HG03280 (cell line): ENCODE results near the gene CDH20.
"Not testable (repeated sequence)": the region's sequence is repeated elsewhere in the genome, so short reads cannot be mapped to it uniquely, and the experiment has no call there.

Experiments used
- ATAC-seq: cut with Tn5 transposase; IDR thresholded peaks from one replicate; pipeline ENCODE4 v1.9.1; 2021; ENCODE audit warnings: mild to moderate bottlenecking, moderate library complexity; ENCODE audit not compliant: unreplicated experiment

Gene CDH20

GRCh38 chr18:61340148-61340547 lies 6.9 kb downstream of the CDH20 start:
- ATAC-seq = no peak

GRCh38 chr18:61348230-61348629 lies 15.0 kb downstream of the CDH20 start:
- ATAC-seq = no peak

DNA sequence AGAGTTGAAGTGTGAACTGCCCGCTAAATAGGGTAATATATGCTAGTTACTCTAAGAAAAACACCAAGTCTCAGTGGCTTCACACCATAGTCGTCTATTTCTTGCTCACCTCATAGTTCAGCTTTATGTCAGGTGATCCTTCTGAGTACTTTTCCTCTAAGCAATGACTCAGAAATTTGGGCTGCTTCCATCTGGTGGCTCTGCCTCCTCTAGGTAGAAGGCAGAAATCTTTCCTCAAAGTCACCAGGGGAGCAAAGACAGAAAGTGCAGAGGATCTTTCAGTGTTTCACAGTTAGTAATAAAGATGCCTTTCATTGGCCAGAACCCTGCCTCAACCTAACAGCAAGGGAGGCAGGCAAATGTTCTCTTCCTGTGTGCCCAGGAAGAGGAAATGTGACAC lies 17.3 kb downstream of the CDH20 start:
- ATAC-seq = no peak

GRCh38 chr18:61352059-61352458 lies 18.8 kb downstream of the CDH20 start:
- no peak for ATAC-seq

- ATAC-seq = no peak
Measured at GRCh38 chr18:61352611-61353010, 19.4 kb downstream of the CDH20 start.

DNA sequence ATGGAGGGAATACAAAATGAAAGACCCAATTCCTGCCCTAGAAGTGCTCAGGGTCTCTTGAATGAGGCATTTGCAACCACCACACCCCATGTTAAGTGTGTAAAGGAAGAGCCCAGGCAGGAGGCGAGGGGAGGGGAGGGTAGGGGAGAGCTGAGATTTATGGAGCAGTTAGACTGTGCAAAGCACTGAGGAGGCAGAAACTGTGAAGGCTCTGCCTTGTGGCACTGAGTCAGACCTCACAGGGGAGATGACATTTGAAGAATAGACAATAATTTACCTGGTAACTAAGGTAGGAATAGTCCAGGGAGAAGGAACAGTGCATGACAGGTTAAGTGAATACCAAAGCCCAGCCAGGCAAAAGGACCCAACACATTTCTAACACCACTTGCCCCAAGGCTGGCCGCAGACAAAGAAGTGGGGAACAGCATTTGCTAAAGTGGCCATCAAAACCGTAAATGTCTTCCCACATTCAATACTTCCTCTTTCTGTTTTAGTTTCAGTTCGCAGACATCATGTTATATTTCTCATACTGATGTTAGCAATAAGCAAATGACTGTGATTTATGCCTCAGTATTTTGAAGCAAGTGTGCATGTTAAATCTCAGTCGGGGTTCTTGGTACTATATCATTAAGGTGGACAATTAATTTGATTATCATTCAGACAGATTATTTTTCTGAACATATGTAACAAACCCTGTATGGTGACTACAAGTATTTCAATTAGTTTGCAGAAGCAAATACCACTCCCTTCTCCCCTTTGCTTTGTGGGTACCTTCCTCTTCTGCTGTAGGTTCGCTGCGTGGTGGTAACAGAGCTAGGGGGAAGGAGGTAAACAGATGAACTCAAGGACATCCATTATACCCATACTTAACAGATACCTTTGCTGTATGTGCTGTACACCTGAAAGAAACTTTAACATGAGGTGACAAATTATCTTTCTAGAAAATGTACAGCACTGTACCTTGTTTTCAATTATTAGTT lies 27.5 kb downstream of the CDH20 start:
- peak; percentile 87 for ATAC-seq

DNA sequence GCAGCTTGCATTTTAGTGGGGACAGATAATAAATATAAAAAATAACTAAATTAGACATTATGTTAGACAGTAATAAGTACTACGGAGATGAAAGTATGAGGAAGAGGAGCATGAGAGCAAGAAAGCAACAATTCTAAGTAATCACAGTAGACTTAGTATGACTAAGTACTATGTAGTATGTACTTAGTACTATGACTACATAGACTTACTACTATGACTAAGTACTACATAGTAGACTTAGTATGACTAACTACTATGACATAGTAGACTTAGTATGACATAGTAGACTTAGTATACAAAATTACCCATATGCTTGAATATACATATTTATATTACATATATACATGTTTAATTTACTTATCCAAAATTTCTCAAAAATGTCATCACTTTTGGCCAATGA lies 29.3 kb downstream of the CDH20 start:
- ATAC-seq = no peak

DNA sequence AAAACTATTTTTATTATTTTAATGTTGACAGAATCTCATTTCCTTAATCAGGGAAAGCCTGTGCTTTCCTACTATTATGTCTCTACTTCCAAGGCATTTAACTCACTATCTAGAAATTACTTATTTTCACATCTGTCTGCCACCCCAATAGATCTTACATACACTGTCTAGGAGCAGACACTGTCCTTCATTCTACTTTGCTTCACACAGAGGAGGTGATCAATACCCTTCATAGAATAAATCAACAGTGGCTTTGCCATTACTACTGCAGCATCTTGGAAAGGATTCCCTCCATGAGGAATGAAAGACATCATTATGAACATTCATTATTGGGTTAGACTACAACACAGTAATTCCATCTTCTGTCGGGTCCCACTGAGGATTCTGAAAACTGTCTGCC lies 31.7 kb downstream of the CDH20 start:
- no peak for ATAC-seq

DNA sequence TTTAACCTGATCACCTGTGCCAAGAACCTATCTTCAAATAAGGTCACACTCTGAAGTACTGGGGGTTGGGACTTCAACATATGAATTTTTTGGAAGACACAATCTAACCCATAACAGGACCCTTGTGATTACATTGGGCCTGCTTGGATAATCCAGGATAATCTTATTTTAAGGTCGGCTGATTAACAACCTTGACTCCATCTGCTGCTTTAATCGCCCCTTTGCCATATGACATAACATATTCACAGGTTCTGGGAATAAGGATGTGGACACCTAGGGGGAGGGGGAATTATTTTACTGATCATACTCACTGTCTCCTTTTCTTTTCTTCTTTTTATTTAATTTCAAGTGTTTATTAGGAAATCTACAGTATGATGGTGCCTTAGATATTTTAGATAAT lies 34.8 kb downstream of the CDH20 start:
- ATAC-seq = no peak

DNA sequence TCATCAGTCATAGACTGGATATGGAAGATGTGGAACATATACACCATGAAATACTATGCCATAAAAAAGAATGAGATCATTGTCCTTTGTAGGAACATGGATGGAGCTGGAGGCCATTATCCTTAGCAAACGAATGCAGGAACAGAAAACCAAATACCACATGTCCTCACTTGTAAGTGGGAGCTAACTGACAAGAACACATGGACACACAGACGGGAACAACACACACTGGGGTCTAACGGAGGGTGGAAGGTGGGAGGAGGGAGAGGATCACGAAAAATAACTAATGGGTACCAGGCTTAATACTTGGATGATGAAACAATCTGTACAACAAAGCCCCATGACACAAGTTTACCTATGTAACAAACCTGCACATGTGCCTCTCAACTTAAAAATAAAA lies 36.4 kb downstream of the CDH20 start:
- not testable (repeated sequence) for ATAC-seq

GRCh38 chr18:61371111-61371510 lies 37.9 kb downstream of the CDH20 start:
- no peak for ATAC-seq

DNA sequence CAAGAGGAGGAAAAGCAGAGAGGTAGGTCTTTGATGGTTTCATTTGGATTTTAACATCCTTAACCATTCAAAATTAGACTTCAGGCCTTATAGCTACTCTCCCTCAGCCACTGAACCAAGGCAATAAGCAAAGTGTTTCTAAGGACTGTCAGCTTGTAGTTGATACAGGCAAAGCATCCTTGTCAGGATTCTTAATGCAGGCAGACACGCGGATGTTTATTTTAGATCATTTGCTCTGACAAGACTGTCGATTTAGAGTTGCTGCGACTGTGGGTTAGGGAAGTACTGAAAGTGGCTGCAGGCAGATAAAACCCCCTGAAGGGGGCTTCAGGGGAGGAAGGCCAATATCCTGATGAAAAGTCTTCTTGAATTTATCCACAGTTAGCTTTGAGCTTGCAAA lies 46.6 kb downstream of the CDH20 start:
- ATAC-seq = no peak

- ATAC-seq = no peak
Measured at GRCh38 chr18:61388010-61388409, 54.8 kb downstream of the CDH20 start.

GRCh38 chr18:61394983-61395382 lies 61.8 kb downstream of the CDH20 start:
- ATAC-seq = no peak

DNA sequence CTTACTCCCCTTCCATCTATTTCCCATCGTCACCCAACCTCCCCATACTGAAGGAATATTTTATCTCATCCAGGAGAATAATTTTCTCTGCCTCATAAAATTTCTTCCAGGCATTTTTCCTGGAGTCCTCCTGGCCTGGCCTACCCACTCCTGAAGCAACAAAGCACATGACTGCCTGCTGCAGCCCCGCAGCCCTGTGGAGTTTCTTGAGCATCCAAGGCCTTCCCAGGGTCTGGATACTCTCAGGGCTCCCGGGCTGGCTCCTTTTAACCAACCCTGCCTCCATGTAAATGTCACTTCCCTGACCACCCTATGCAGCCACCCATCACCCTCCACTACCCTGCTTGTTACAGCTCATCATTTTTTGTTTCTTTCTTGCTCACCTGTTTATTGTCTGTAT lies 64.0 kb downstream of the CDH20 start:
- no peak for ATAC-seq

- ATAC-seq = no peak
Measured at GRCh38 chr18:61398961-61399705, 65.9 kb downstream of the CDH20 start.

- ATAC-seq = no peak
Measured at GRCh38 chr18:61400016-61400635, 66.9 kb downstream of the CDH20 start.

DNA sequence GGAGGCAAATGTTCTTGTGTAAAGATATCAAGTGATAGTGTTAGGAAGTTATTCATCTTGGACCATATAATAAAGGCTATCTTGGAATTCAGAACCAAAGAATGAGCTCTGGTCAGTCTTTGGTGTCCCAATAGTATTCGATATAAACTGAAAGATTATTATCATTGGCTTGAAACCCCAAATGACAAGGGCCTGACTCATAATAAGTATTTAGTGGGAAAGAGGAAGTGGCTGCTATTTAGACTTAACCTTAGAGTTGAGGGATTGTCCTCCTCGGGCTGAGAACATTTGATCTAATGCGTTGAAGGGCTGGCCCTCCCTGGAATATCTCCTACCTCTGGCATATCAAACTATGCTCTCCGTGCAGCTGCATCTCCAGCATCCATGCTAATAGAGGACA lies 67.5 kb downstream of the CDH20 start:
- no peak for ATAC-seq

GRCh38 chr18:61402726-61403125 lies 69.5 kb downstream of the CDH20 start:
- ATAC-seq = no peak

- no peak for ATAC-seq
Measured at GRCh38 chr18:61413396-61413795, 80.2 kb downstream of the CDH20 start.

DNA sequence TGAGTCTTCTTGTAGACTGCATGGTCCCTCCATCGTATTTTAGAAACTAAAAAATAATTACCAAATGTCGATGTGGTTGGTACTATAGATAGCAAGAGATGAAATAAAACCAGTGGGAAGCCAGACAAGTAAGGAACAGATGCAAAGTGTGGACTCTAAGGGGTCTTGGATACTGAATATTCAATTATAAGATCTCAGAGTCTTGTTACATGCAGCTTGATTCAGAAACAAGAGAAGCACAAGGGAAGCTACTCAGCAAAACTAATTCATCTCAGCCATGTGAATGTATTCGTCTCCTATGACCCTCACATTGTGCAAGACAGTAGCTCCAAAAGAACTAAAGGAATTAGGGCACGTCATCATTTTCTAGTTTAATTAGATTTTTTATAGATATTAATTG lies 80.9 kb downstream of the CDH20 start:
- ATAC-seq = no peak

DNA sequence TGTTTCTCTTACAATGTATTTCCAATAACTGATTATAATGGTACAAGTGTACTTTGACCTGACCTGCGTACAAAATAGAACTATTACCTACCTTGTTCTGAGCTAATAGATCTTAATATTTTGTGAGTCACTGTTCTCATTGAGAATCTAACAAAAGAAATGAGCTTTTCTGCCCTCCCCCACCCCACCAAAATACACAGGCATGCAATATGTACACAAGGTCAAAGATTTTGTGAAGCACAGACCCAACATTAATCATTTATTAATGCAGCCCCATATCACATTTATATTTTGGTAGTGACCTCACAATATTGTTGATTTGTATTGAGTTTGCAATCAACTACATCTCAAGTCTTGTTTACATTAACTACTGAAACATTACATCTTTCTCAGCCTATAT lies 86.5 kb downstream of the CDH20 start:
- no peak for ATAC-seq
